Hematopoietic multipotent progenitor cell treated with erythropoietin and hydrocortisone succinate and interleukin-3 and kit ligand, for 6 days (in vitro differentiated cells): ENCODE measurements around the gene ANKFY1.
"Not testable (repeated sequence)": the region's sequence is repeated elsewhere in the genome, so short reads cannot be mapped to it uniquely, and the experiment has no call there.

ENCODE experiments used
- DNase-seq: peaks from one replicate; pipeline ENCODE4 v3.0.0-alpha.2; 2015

The ANKFY1 gene

GRCh38 chr17:4215882-4216570 lies 47.8 kb downstream of the ANKFY1 start:
- no peak for DNase-seq

DNA sequence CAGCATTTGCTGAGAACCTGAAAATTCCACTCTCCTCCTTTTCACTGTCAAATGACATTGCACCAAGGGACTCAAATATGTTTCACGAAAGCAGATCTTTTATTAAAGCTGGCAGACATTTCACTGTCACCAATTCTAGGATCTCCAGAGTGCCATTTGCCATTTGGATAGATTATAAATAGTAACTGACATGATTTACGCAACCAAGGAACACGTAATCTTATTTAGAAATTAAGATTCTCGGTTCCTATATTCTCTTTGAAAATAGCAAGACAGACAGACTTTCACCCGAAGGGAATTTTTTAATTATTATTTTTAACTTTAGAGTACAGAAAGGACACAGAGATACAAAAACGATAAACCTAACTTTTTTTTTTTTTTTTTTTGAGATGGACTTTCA lies 49.6 kb downstream of the ANKFY1 start:
- no peak for DNase-seq

GRCh38 chr17:4209611-4210010 lies 54.2 kb downstream of the ANKFY1 start:
- DNase-seq, result no peak

DNA sequence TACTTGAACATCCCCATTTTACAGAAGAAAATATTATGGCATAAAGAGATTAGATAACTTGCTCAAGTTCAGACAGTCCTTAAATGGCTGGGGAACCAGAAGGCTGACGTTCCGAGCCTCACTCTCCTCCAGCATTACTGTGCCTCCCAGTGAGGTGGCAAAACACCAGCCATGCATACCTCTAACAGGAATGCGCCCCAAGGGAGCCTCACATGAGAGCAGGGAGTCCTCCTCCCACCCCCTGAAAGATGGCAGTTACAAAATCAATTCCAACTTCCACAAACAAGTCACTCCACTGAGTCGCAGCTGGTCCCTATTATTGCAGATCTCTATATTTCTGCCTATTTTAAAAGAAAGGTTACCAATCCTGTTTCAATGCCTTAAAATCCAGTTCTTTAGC lies 55.5 kb downstream of the ANKFY1 start:
- no peak for DNase-seq

GRCh38 chr17:4206962-4207361 lies 56.8 kb downstream of the ANKFY1 start:
- peak; percentile 83 for DNase-seq

GRCh38 chr17:4205917-4206316 lies 57.9 kb downstream of the ANKFY1 start:
- DNase-seq, result no peak

- no peak for DNase-seq
Measured at GRCh38 chr17:4204710-4205173, 59.0 kb downstream of the ANKFY1 start.

GRCh38 chr17:4204190-4204589 lies 59.6 kb downstream of the ANKFY1 start:
- no peak for DNase-seq

DNA sequence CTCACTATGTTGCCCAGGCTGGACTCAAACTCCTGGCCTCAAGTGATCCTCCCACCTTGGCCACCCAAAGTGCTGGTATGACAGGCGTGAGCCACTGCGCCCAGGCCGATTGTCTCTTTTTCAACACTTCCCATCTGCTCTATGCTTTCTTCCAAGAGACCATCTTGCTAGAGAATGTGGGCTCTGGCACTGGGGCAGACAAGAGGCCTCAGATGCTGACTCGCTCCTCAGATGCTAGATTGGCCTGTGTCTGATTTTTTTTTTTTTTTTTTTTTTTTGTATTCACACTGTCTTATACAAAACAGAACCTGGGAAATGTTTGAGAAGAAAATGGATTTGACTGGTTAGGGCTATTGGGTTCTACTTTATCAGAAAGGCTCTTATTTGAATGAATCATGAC lies 62.6 kb downstream of the ANKFY1 start:
- DNase-seq, result no peak

DNA sequence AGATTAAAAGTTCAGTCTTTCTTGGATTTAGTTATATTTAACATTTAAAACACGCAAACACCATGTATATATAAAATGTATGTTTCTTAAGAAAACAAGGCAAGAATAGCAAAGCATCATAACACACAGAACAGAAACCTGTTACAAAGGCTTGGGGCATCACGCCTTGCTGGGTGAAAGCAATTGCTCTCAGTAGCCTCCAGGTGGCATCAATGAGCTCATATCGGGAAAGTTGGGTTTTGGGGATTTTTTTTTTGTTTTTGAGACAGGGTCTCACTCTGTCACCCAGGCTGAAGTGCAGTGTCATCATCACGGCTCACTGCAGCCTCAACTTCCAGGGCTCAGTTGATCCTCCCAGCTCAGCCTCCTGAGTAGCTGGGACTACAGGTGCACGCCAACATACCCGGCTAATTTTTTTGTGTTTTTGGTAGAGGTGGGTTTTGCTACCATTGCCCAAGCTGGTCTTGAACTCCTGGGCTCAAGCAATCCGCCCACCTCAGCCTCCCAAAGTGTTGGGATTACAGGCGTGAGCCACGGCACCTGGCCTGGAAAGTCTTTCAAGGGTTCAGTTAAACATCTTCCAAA lies 63.9 kb downstream of the ANKFY1 start:
- DNase-seq, result peak; percentile 81

GRCh38 chr17:4198995-4199394 lies 64.8 kb downstream of the ANKFY1 start:
- no peak for DNase-seq

GRCh38 chr17:4195306-4195705 lies 68.5 kb downstream of the ANKFY1 start:
- DNase-seq, result no peak

DNA sequence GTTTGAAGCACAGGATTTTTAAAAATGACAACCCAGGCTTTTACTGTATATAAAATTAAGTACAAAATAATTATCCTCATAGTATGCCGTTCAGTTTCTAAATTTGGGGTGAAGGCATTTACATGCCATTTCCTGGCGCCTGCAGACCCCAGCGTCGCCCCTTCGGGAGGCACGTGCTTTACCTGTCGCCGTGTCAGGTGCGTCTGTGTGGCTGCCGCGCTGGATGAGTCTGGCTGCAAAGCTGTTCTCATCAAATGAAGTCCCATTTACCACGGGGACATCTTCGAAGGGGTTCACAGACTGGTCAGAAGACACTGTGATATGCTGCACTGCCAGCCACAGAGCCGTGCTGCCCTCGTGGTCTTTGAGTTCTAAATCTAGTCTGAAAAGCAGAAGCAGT lies 69.0 kb downstream of the ANKFY1 start:
- no peak for DNase-seq

DNA sequence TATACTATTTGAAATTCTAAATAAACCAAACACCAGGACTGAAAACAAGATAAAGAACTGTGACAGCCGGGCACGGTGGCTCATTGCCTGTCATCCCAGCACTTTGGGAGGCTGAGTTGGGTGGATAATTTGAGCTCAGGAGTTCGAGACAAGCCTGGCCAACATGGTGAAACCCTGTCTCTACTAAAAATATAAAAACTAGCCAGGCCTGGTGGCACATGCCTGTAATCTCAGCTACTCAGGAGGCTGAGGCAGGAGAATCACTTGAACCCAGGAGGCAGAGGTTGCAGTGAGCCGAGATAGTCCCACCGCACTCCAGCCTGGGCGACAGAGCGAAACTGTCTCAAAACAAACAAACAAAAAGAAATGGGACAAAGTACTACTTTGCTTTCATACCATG lies 73.0 kb downstream of the ANKFY1 start:
- DNase-seq, result not testable (repeated sequence)

GRCh38 chr17:4189280-4189679 lies 74.5 kb downstream of the ANKFY1 start:
- DNase-seq, result peak; percentile 28

GRCh38 chr17:4188076-4188475 lies 75.7 kb downstream of the ANKFY1 start:
- DNase-seq, result no peak

DNA sequence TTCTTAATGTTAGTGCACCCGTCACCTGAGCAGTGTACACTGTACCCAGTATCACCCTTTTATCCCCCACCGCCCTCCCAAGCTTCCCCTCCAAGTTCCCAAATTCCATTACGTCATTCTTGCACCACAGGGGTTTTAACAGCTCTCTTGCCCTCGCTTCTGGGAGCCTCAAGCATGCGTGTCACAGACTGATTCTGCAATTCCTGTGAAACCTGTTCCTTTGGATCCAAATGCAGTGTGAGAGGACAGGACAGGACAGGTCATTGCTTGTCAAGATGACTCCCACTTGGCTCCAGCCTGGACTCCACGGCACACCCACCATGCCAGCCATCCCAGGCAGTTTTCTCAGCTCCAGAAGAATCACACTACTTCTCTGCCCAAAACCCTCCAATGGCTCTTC lies 76.7 kb downstream of the ANKFY1 start:
- no peak for DNase-seq

GRCh38 chr17:4186357-4186881 lies 77.4 kb downstream of the ANKFY1 start:
- no peak for DNase-seq

DNA sequence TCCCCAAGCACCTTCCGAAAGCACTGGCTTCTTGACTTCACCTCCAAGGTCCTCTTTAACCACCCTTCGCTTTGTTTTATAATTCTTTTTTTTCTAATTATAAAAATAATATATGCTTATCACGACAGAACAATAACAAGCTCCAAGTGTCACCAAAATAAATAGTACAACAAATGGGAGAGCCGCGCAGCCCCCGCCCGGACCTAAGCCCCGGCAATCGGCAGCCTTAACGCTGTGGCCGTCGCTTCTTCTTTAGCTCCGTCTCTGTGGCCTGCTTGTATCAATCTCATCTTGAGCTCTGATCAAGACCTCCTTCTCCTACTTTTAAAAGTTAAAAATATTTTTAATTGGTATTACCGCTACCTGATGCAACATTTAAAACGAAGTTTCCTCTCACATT lies 78.1 kb downstream of the ANKFY1 start:
- no peak for DNase-seq

DNA sequence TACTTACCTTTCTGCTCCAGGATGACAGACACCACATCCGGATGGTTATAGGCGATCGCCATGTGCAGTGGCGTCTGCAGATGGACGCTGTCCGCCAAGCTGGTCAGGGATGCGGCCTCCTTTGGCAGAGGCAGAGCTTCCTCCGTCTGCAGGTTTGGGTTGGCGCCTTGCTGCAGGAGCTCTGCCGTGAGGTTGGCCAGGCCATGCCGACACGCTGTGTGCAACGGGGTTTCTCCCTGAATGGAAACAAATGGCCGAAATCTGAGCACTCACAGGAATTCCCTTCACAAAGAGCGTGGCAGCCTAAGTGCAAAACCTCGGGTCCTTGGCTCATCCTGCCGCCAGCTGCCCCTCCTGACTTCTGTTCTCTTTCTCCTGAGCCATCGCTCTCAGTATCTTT lies 79.0 kb downstream of the ANKFY1 start:
- no peak for DNase-seq

- no peak for DNase-seq
Measured at GRCh38 chr17:4182043-4182442, 81.7 kb downstream of the ANKFY1 start.

DNA sequence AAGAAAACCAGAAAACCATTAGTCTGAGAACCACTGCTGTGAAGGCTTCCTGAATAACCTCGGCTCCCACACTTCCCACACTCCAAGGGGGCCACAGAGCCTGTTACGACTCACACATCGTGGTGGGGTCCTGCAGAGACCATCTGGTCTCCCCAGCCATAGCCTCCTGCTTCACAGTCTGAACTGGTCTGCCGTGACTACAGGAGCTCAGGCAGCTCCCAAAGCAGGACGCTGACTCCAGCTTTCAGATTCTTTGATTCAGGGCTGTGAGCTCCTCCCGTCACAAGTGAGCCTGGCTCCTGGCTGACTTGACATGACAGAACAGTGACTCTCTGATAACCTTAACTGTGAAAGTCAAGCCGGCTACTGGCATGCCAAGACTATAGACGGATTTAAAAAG lies 83.0 kb downstream of the ANKFY1 start:
- DNase-seq, result no peak

- DNase-seq, result no peak
Measured at GRCh38 chr17:4179071-4179470, 84.7 kb downstream of the ANKFY1 start.

DNA sequence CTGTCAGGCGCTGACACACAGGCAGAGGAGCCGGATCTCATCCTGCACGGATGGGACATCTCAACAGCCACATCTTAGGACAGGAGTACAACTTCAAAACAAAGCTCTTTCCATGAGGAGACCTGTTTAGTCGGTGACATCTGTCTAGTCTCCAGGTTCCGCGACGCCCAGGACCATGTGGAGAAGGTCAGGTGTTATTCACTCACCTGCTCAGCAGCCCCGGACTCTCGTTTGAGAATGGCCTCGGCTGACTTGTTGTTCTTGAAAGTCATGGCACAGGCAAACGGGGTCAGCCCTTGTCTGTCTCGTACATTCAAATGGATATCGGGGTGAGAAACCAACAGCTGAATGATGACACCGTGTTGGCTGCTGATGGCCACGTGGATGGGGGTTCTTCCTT lies 85.1 kb downstream of the ANKFY1 start:
- DNase-seq, result no peak

- no peak for DNase-seq
Measured at GRCh38 chr17:4177806-4178205, 86.0 kb downstream of the ANKFY1 start.
